HuH-7 (cell line): ENCODE measurements around the gene SNX19.
"Not testable (repeated sequence)": the region's sequence is repeated elsewhere in the genome, so short reads cannot be mapped to it uniquely, and the experiment has no call there.

Source experiments
- DNase-seq: peaks from one replicate; pipeline ENCODE4 v3.0.0; 2011; ENCODE audit warnings: low spot score

SNX19 gene, protein sequence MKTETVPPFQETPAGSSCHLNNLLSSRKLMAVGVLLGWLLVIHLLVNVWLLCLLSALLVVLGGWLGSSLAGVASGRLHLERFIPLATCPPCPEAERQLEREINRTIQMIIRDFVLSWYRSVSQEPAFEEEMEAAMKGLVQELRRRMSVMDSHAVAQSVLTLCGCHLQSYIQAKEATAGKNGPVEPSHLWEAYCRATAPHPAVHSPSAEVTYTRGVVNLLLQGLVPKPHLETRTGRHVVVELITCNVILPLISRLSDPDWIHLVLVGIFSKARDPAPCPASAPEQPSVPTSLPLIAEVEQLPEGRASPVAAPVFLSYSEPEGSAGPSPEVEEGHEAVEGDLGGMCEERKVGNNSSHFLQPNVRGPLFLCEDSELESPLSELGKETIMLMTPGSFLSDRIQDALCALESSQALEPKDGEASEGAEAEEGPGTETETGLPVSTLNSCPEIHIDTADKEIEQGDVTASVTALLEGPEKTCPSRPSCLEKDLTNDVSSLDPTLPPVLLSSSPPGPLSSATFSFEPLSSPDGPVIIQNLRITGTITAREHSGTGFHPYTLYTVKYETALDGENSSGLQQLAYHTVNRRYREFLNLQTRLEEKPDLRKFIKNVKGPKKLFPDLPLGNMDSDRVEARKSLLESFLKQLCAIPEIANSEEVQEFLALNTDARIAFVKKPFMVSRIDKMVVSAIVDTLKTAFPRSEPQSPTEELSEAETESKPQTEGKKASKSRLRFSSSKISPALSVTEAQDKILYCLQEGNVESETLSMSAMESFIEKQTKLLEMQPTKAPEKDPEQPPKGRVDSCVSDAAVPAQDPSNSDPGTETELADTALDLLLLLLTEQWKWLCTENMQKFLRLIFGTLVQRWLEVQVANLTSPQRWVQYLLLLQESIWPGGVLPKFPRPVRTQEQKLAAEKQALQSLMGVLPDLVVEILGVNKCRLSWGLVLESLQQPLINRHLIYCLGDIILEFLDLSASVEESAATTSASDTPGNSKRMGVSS

GRCh38 chr11:130916238-130916855, at the start of gene SNX19:
SNX19 (minus strand) TSS chr11:130916479; CDS start chr11:130915939, 540 bp downstream.
- DNase-seq = peak; percentile 85

DNA sequence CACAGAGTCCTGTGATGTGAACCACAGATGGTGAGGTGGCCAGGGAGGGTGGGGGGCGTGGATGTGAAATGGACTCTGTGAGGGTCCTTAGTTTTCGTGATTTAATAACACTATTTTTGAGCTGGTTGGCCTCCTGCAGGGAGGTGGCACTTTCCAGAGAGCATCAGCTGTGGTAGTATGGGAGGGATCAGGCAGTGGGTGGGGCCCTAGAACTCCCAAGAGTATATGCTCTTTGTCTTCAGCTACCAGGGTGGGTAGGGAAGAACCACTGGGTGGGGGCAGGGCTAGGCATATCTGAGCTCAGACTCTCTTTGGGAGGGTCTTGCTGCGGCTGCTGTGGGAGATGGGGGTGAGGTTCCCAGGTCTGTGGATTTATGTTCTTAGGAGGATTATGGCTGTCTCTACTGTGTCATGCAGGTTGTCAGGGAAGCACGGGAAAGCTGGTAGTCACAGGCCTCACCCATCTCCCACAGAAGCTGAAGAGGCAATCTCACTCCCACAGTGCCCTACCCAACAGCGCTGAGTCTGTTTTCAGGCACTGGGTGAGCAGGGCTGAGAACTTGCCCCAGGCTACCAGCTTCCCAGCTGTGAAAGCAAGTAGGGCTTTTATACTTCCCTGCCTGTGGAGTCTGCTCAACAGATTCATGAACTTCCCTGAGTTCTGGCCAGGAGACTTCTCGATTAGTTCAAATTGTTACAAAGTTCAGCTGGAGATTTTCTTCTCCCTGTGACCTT, 47.9 kb upstream of the SNX19 start:
- DNase-seq = no peak

- no peak for DNase-seq
These were observed 31.6 kb upstream of the SNX19 start for GRCh38 chr11:130947889-130948288.

DNA sequence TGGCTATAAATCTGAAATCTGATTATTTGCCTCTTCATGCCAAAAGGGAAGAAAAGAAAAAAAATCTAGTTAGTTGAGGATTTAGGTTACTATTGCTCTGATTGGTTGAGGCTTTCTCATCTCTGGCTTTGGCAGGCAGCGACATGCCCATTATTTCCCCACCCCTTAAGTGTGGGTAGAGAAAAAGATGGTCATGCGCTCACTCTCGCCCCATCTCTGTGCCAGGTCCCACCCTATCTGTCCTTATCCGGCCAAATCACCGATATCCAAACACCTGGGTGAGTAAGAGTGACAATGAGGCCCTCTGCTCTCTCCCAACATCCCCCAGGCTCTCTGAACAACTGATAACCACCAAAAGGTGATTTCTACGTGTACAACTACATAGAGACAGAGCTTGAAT, 31.2 kb upstream of the SNX19 start:
- no peak for DNase-seq

- no peak for DNase-seq
These were observed 30.8 kb upstream of the SNX19 start for GRCh38 chr11:130947058-130947457.

GRCh38 chr11:130945896-130946295, 29.6 kb upstream of the SNX19 start:
- no peak for DNase-seq

DNA sequence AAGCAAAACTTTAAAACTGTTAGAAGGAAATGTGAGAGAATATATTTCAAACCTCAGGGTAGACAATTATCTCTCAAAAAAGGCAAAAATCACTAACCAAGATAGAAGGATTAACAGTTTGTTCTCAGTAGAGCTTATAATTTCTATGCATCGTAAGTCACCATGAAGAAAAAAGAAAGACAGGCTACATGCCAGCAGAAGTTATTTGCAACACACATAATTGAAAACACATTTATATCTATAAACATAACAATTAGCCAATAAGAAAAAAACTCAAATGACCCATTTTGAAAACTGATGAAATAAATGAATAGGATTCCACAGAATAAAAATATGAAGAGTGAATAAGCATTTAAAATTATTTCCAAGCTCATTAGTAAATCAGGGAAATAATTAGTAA, 24.4 kb upstream of the SNX19 start:
- no peak for DNase-seq

DNA sequence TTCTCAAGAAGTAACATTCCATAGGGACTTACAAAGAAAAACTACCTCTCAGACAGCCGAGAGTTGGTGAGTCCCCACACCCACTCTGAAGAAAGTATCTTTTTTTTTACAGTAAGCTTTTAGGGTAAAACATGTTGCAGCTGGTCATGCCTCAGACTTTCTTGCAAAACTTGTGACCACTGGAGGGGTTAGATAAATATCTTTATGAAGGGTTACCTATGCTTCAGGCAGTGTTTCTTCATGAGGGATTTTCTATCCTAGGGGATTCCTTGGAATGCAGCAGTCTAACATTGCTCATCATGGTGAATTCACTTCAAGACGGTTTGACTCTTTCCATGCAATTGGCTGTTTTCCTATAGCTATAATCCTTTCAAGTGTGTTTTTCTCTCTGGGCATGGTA, 20.8 kb upstream of the SNX19 start:
- no peak for DNase-seq

GRCh38 chr11:130932086-130932712, 15.9 kb upstream of the SNX19 start:
- no peak for DNase-seq

GRCh38 chr11:130924750-130925149, 8.5 kb upstream of the SNX19 start:
- DNase-seq = no peak

DNA sequence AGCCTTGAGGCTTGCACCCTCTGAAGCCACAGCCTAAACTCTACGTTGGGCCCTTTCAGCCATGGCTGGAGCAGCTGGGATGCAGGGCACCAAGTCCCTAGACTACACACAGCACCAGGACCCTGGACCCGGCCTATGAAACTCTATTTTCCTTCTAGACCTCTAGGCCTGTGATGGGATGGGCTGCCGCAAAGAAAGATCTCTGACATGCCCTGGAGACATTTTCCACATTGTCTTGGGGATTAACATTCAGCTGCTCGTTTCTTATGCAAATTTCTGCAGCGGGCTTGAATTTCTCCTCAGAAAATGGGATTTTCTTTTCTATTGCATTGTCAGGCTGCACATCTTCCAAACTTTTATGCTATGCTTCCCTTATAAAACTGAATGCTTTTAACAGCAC, 4.3 kb upstream of the SNX19 start:
- not testable (repeated sequence) for DNase-seq

DNA sequence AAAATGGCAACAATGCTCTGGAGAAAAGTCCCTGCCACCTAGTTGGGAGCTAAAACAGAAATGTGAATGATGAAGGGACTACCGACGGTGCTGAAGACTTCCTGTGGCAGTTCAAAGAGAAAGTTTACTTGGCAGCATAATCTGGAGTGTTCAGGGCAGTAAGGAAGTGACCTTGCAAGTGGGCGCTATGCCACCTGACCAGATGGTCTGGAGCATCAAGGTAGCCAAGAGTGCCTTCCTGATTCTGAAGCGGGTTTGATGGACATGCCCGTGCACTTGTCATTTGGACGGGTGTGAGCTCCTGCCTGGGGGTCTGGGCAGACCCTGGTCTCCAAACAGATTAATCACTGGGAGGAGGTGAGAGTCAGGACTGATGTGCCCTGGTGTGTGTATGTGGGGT, 1.8 kb upstream of the SNX19 start:
- DNase-seq = no peak

DNA sequence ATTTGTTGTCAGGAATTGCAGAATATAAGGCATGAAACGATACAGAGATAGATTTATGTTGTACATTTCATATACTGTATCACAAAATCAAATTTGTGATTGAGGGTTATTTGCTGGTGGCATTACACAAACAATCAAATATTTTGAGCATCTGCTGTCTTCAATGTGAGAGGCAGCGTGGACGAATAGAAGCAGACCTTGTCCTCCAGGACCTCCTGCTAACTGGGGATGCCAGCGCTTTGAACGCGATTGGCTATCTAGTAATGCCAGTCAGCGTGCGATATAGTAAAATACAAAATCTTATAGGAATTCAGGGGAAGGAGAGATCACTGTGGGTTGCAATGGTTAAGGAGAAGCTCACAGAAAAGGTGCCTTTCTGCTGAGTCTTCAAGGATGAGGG, 631 bp upstream of the SNX19 start:
- no peak for DNase-seq

DNA sequence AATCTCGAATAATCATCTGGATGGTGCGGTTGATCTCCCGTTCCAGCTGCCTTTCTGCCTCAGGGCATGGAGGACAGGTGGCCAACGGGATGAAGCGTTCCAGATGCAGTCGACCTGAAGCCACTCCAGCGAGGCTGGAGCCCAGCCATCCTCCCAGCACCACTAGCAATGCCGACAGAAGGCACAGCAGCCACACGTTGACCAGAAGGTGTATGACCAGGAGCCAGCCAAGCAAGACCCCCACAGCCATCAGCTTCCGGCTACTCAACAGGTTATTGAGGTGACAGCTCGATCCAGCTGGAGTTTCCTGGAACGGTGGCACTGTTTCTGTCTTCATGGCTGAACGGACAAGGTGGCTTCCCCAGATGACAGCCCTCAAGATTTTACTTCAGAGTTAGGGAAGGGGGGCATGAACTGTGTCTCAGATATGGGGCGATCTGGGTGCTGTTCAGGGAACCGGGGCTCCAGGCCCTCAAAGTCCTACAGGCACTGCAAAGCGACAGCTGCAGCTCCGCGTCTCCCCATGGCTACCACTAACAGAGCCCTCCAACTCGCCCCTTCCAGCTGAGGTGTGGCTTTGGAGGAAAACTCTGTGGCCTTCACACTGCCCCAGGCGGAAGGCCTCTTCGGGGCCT, 559 bp downstream of the SNX19 start:
- DNase-seq = peak; percentile 22

DNA sequence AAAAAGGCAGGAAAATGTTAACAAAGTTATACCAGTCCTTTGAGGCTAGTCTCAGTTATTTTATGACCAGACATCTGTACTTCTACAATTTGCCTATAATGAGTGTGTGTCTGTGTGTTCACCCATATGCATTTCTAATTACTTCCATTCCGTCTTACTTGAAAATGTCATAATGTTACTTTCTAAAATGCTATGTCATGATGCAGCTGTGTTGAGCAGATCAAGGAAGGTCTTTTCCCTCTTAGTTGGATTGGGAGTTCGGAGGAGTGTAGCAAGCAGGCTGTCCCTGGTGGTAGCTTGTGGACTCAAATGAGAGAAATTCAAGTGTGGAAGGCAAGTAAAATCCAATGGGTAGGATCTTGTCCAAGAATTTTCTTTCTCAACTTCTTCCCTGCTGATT, 3.0 kb downstream of the SNX19 start:
- no peak for DNase-seq

DNA sequence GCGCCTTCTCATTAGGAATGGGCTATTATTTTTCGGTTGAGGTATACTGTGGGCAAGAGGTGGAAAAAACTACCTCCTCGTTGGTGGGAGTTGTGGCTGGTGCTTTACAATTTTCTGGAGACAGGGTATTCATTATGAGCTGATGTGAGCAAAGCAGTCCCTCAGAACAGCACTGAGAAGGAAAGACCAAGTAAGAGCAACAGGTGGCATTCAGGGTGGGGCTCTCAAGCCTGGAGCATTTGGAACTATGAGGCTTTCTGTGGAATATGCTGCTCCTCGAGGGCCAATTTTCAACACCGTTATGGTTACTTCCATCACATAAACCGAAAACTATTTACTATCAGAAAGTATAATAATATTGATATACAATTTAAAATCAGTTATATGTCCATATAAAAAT, 3.7 kb downstream of the SNX19 start:
- DNase-seq = no peak

- DNase-seq = no peak
These were observed 5.0 kb downstream of the SNX19 start for GRCh38 chr11:130911306-130911705.

DNA sequence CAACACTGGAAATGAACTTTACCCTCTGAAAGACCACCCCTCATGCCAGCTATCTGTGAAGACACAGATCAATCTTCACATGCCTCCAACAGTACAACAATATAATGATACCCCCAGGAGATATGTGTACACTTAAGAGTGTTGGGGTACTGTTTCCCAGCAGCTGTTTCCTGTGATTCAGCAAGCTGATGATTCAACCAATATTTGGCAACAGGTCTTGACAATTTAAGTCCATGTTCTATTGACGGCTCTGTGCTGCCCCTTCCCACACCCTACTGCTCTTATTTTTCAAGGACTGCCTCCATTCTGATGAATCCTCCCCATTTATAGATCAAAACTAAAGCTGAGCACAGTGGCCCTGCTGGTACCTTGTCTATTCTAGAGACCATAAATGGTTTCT, 6.6 kb downstream of the SNX19 start:
- DNase-seq = no peak

- no peak for DNase-seq
These were observed 7.3 kb downstream of the SNX19 start for GRCh38 chr11:130908770-130909625.

DNA sequence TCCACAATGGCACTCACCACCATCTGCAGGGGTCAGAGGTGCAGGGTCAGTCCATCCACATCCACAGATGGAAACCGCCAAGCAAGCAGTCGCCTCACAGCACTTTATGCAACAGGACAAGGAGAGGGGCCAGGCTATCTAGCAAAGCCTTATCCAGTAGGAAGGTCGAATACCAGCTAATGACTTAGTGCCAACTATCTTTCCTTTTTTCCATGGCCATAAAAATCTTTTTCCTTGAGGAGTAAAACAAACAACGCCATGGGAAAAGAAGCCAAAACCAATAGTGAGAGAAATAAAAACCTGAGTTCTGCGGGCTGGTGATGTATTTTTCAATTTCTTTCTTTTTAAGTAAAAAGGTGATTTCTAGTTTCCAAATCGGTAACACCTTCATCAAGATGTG, 8.2 kb downstream of the SNX19 start:
- DNase-seq = no peak
